ENCODE measurements around the gene UNC13C. TPM values are rescaled to one million over a fixed set of nuclear protein-coding genes. Genes with fewer than 3 reads are reported as not detected.

UNC13C gene
- total and polyA plus RNA-seq, 4 donors, result 0.05 to 16.0 (median 0.12) TPM; not detected in 1

- 76 to 88% methylated on average over 1 of the region's 1 CpG for WGBS, 2 donors
- no peak for TF ChIP-seq CTCF (IDR thresholded peaks at IDR 0.05; ENCODE audit: control extremely low read depth, extremely low read depth)
- Histone ChIP-seq H3K9me3 (ENCODE audit: control insufficient read depth in 4 of 4, insufficient read depth in 3 of 4, low read length in 3 of 4) (peaks cover 0 to 4% (median 2%) of the 10 kb centered on the region in 4 donors), H3K9ac (ENCODE audit: insufficient read depth in 1 of 2, low read length in 2 of 2) (no peak overlapping the region), H3K27me3 (ENCODE audit: control insufficient read depth in 3 of 3, insufficient read depth in 3 of 3, low read length in 2 of 3) (no peaks in the 10 kb centered on the region), H3K4me3 (no peak overlapping the region), H3K36me3 (ENCODE audit: control insufficient read depth in 4 of 4, insufficient read depth in 4 of 4, low read length in 4 of 4) (peaks cover 0 to 12% (median 4%) of the 10 kb centered on the region in 4 donors), H3K27ac (ENCODE audit: low read depth in 1 of 2, low read length in 1 of 2) (no peak overlapping the region), H3K4me1 (ENCODE audit: control insufficient read depth in 5 of 5, insufficient read depth in 5 of 5, low read length in 5 of 5) (peaks cover 0 to 40% (median 9%) of the 10 kb centered on the region in 5 donors)
- DNase-seq, result peak; percentile 51 to 91 (median 81)
- ATAC-seq (ENCODE audit: insufficient read depth, low FRiP score), result no peak
Observed at GRCh38 chr15:54017251-54017650, 39.0 kb downstream of the UNC13C start.

GRCh38 chr15:54017959-54018358 lies 39.7 kb downstream of the UNC13C start:
- DNase-seq (no peak), ATAC-seq (ENCODE audit: insufficient read depth, low FRiP score) (no peak)
- Histone ChIP-seq H3K27me3 (ENCODE audit: control insufficient read depth in 3 of 3, insufficient read depth in 3 of 3, low read length in 2 of 3) (no peaks in the 10 kb centered on the region), H3K4me3 (no peak overlapping the region), H3K9me3 (ENCODE audit: control insufficient read depth in 4 of 4, insufficient read depth in 3 of 4, low read length in 3 of 4) (peaks cover 0 to 4% (median 2%) of the 10 kb centered on the region in 4 donors), H3K27ac (ENCODE audit: low read depth in 1 of 2, low read length in 1 of 2) (no peak overlapping the region), H3K36me3 (ENCODE audit: control insufficient read depth in 4 of 4, insufficient read depth in 4 of 4, low read length in 4 of 4) (peaks cover 0 to 13% (median 4%) of the 10 kb centered on the region in 4 donors), H3K9ac (ENCODE audit: insufficient read depth in 1 of 2, low read length in 2 of 2) (no peak overlapping the region), H3K4me1 (ENCODE audit: control insufficient read depth in 5 of 5, insufficient read depth in 5 of 5, low read length in 5 of 5) (peaks cover 0 to 33% (median 2%) of the 10 kb centered on the region in 5 donors)
- 72 to 85% methylated on average over 3 of the region's 3 CpGs for WGBS, 2 donors
- TF ChIP-seq CTCF (IDR thresholded peaks at IDR 0.05; ENCODE audit: control extremely low read depth, extremely low read depth), result no peak

GRCh38 chr15:54026258-54026657 lies 48.0 kb downstream of the UNC13C start:
- 82 to 94% methylated on average over 3 of the region's 3 CpGs for WGBS, 2 donors
- no peak overlapping the region for H3K9ac ChIP-seq (ENCODE audit: insufficient read depth in 1 of 2, low read length in 2 of 2)
- DNase-seq (no peak), ATAC-seq (ENCODE audit: insufficient read depth, low FRiP score) (no peak)
- no peak overlapping the region for H3K4me3 ChIP-seq
- H3K27me3 ChIP-seq (ENCODE audit: control insufficient read depth in 3 of 3, insufficient read depth in 3 of 3, low read length in 2 of 3), result no peaks in the 10 kb centered on the region
- TF ChIP-seq CTCF (IDR thresholded peaks at IDR 0.05; ENCODE audit: control extremely low read depth, extremely low read depth), result no peak
- peaks cover 0 to 3% (median 2%) of the 10 kb centered on the region in 4 donors for H3K9me3 ChIP-seq (ENCODE audit: control insufficient read depth in 4 of 4, insufficient read depth in 3 of 4, low read length in 3 of 4)
- H3K36me3 ChIP-seq (ENCODE audit: control insufficient read depth in 4 of 4, insufficient read depth in 4 of 4, low read length in 4 of 4), result peaks cover 0 to 15% (median 3%) of the 10 kb centered on the region in 4 donors
- H3K4me1 ChIP-seq (ENCODE audit: control insufficient read depth in 5 of 5, insufficient read depth in 5 of 5, low read length in 5 of 5), result no peaks in the 10 kb centered on the region
- no peak overlapping the region for H3K27ac ChIP-seq (ENCODE audit: low read depth in 1 of 2, low read length in 1 of 2)

- WGBS, 2 donors, result 49 to 51% methylated on average over 2 of the region's 2 CpGs
Observed at GRCh38 chr15:54026891-54027290, 48.6 kb downstream of the UNC13C start.

More at GRCh38 chr15:54026891-54027290, 48.6 kb downstream of the UNC13C start:
- Histone ChIP-seq H3K9me3 (ENCODE audit: control insufficient read depth in 4 of 4, insufficient read depth in 3 of 4, low read length in 3 of 4) (peaks cover 0 to 2% (median 0%) of the 10 kb centered on the region in 4 donors), H3K9ac (ENCODE audit: insufficient read depth in 1 of 2, low read length in 2 of 2) (no peak overlapping the region), H3K27ac (ENCODE audit: low read depth in 1 of 2, low read length in 1 of 2) (no peak overlapping the region), H3K4me1 (ENCODE audit: control insufficient read depth in 5 of 5, insufficient read depth in 5 of 5, low read length in 5 of 5) (no peaks in the 10 kb centered on the region), H3K4me3 (no peak overlapping the region), H3K27me3 (ENCODE audit: control insufficient read depth in 3 of 3, insufficient read depth in 3 of 3, low read length in 2 of 3) (no peaks in the 10 kb centered on the region), H3K36me3 (ENCODE audit: control insufficient read depth in 4 of 4, insufficient read depth in 4 of 4, low read length in 4 of 4) (peaks cover 0 to 9% (median under 1%) of the 10 kb centered on the region in 4 donors)
- no peak for TF ChIP-seq CTCF (IDR thresholded peaks at IDR 0.05; ENCODE audit: control extremely low read depth, extremely low read depth)
- DNase-seq, result no peak
- no peak for ATAC-seq (ENCODE audit: insufficient read depth, low FRiP score)

Measured in lung (tissue), 12 donors.